Measurements from ENCODE around the gene TNPO3.
"Not testable (repeated sequence)": the region's sequence is repeated elsewhere in the genome, so short reads cannot be mapped to it uniquely, and the experiment has no call there.

Gene TNPO3

DNA sequence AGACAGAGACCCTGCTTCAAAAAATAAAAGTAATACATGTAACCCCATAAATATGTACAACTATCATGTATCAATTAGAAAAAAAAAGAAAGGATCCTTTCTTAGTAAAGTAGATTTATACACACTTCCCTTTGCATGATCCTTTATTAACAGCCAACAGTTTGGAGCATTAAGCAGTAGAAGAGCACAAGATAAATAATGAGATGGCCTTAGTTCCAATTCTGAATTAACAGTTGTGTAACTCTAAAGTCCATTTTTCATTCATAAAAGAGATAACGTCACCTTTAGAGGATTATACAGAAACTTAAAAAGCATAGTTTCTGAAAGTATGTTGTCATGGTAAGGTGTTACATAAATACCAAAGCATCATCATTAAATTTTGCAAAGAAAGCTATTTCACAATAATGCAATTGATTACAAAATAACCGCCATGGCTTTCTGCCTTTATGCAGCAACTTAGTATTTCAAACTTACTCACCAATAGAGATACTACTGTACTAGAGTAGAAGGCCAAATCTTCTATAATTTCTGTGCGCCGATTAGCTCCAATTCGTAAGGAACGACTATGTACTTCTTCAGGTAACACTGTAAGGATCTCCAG lies 40.3 kb downstream of the TNPO3 start:
- no peak for DNase-seq (ENCODE audit: low spot score)

DNA sequence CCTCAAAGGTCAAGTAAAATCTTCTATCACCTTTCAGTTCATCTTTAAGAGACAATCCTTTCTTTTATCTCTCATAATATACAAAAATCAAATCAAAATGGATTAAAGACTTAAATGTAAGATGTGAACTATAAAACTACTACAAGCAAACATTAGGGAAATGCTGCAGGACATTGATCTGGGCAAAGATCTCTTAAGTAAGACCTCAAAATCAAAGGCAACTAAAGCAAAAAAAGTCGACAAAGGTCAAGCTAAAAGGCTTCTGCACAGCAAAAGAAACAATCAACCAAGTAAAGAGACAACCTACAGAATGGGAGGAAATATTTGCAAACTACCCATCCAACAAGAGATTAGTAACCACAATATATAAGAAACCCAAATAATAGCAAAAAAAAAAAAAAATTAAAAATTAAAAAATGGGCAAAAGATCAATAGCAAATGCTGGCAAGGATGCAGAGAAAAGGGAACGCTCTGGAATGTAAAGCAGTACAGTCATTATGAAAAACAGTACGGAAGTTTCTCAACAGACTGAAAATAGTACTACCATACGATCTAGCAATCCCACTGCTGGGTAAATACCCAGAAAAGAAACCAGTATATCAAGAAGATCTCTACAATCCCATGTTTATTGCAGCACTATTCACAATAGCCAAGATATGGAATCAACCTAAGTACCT lies 41.7 kb downstream of the TNPO3 start:
- DNase-seq (ENCODE audit: low spot score) = no peak

DNA sequence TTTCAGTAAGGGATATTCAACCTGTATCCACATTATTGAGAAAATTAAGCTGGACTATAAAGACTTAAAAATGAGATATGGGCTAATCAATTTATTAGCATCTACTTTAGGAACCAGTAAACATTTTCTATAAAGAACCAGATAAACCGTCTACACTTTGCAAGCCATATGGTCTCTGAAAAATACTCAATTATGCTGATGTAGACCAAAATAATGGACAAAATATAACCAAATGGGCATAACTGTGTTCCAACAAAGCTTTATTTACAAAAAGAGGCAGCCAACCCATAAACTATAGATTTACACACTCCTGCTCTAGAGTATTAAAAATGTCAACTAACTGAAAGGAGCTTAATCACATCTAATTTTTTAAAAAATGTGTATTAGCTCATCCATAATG lies 42.3 kb downstream of the TNPO3 start:
- no peak for DNase-seq (ENCODE audit: low spot score)

DNA sequence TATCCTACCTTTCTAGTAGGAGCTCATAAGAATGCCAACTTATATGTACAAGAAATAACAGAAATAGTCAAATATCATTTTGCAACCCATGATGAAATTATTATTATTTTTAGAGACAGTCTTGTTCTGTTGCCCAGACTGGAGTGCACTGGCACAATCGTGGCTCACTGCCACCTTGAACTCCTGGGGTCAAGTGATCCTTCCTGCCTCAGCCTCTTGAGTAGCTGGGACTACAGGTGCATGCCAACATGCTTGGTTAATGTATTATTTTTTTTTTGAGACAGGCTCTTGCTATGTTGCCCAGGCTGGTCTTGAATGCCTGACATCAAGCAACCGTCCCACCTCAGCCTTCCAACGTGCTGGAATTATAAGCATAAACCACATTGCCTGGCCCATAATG lies 44.8 kb downstream of the TNPO3 start:
- no peak for DNase-seq (ENCODE audit: low spot score)

DNA sequence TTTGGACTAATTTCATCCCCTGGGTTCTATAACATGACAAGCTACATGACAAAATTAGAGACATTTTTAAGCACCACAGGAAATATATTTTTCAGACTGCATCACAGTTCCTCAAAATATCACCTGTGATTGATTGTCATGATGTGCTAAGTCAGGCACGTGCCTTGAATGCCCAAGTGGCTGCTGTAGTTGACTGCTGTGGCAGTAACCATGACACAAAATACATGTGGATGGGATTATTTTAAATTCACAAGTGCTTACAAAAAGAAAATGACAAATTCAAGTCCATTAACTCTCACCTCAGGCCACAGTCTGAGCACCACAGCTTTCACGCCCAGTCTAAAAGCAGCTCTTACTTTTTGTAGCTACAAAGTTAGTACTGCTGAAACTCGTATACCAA lies 45.5 kb downstream of the TNPO3 start:
- DNase-seq (ENCODE audit: low spot score) = no peak

DNA sequence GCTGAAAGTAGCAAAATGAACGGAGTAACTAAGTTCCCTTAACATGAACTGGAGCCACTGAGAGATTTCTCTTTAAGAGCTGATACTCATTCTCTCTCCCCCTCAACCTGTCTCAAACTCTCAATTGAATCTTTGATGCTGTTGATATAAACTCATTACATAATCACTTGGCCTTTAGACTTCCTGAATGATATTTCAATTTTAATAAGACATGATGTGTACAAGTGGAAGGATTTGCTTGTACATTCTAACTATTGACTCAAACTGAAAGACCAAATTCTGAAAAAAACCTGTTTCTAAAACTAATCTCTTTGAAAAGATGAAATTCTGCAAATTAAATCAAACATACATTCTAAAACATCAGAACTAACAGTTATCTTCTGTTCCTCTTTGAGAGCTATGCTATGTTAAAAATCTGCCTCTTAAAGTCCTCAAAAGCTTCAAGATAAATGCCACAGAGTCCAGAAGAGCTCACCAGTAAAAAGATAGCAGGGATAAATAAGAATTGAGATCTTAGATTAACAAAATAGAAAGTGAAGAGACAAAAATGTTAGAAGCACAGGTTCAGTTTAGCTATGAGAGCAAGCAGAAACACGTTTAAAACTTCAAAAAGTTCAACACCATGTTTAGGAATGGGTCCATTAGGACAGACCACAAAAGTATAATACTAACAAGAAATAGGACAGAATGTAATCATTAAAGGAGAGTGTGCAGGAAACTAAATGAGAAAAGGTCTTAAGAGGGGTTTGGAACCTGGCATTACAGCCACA lies 46.1 kb downstream of the TNPO3 start:
- no peak for DNase-seq (ENCODE audit: low spot score)

DNA sequence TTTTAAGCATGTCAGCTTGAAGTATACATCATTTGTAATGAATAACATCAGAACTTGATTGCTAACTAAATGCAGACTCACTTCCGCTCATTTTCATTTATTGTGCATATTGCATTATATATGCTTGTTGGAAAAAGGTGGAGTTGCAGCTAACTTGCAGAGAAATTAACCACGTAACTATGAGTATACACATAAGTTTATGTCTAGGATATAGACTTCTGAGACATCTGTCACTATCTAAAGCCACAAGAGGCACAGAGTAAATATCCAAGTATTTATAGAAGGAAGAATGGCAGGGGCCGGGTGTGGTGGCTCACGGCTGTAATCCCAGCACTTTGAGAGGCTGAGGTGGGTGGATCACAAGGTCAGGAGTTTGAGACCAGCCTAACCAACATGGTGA lies 47.3 kb downstream of the TNPO3 start:
- DNase-seq (ENCODE audit: low spot score) = no peak

DNA sequence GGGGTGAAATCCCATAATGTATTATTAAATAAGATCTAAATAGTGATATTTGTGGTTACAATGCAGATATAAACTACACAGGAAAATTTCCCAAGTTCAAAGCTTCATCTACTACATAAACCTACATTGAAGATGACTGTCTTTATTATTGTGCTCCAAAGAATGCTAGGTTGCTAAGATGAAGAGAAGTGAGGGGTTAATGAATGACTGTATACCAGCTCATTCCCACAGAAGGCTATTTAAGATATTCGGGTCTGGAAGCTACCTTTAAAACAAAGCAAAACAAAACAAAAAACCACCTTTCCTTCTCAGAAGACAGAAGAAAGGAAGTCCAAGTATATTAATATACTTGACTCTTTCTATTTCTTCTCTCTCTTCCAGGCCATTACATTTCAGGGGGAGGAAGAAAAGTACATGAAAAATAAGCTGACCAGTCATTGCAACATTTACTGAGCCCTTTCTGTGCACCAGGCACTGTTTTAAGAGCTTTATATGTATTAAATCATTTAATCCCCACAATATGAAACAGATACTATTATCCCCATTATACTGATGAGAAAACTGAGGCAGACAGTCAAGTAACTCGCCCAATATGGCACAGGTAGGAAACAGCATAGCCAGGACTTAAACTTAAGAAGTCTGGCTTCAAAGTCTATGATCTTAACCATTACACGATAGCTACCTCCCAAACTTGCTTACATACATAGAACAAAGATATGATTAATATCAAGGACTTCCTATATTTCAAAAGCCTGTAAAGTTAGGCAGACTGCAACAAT lies 48.1 kb downstream of the TNPO3 start:
- no peak for DNase-seq (ENCODE audit: low spot score)

DNA sequence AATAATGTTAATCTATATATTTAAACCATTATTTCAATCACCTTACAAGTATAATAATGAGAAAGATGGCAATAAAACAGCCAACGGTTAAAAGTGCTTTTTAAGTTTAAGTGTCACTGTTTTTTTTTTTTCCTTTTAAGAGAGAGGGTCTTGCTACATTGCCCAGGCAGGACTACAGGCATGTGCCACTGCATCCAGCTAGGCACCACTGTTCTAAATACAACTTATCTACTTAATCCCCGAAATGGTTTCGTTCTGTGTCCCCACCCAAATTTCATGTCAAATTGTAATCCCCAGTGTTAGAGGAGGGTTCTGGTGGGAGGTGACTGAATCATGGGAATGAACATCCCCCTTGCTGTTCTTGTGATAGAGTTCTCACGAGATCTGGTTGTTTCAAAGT lies 49.7 kb downstream of the TNPO3 start:
- no peak for DNase-seq (ENCODE audit: low spot score)

DNA sequence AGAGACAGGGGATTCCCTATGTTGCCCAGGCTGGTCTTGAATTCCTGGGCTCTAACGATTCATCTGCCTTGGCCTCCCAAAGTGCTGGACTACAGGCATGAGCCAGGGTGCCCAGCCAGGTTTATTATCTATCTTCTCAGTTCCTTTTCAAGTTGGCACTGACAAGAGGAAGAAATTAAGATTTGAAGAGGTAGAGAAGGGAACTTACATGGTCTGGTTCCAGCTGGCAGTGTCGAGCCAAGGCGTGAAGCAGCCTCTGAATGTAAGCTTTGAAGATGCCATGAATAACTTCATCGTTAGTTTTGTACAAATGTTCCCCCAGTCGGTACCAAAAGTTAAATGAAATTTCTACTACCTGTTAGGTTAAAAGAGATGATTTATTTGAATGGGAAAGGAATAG lies 57.7 kb downstream of the TNPO3 start:
- DNase-seq (ENCODE audit: low spot score) = no peak

DNA sequence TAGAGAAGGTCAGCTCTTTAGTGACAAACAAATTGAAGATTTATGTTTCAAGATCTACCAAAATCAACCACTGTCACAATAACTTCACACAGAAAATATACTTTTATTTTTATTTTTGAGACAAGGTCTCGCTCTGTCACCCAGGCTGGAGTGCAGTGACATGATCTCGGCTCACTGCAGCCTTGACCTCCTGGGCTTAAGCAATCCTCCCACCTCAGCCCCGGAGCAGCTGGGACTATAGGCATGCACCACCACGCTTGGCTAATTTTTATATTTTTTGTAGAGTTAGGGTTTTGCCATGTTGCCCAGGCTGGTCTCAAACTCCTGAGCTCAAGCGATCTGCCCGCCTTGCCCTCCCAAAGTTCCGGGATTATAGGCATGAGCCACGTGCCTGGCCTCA lies 60.4 kb downstream of the TNPO3 start:
- not testable (repeated sequence) for DNase-seq (ENCODE audit: low spot score)

DNA sequence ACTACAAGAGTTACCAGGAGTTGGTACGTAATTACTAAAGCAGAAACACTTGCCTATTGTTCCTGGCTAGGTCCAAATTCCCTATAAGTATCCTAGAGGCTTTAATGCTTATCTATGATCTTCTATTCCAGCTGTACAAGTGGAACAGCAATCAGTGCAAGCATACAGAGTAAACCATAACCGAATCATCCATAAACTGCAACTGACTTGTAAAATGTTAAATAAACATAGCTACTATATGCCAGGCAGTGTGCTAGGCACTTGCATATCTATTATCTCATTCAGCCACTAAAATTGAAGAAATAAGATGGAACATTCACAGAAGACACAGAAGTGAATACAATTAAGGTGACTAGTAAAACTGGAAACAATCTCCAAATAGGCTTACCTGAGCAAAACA lies 61.5 kb downstream of the TNPO3 start:
- DNase-seq (ENCODE audit: low spot score) = no peak

DNA sequence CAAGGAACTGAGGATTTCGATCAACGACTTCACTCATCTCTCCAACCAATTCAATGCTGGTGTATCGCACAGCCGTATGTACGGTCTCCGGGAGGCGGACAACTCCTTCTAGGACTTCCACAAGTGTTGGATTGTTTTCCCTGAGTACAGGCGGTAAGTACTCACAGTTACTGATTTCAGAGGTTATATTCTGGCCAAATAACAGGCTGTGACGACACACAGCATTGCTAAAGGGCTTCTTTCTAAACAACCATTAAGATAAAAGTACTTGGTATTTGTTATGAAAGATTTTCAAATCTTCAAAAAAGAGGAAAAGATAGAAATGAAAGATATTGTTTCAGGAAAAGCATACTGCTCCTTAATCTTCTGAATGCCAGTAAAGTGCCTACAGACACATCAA lies 65.0 kb downstream of the TNPO3 start:
- no peak for DNase-seq (ENCODE audit: low spot score)

DNA sequence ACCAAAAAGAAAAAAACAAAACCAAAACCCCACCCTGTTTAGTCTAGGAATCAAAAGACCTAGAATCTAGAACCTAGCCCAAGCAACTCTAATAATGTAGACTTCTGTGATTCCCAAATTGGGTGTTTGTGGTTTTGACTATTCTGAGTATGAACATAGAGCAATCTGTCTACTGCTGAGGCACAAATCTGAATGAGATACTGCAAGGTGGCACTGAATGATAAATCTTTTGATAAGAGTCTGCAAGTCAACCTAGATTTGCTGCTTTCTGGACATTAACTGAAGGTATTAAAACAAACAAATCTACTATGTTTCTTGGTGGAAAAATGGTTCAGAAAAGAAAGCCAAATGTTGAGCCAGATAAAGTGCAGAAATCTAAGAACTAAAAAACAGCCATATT lies 66.5 kb downstream of the TNPO3 start:
- DNase-seq (ENCODE audit: low spot score) = no peak

DNA sequence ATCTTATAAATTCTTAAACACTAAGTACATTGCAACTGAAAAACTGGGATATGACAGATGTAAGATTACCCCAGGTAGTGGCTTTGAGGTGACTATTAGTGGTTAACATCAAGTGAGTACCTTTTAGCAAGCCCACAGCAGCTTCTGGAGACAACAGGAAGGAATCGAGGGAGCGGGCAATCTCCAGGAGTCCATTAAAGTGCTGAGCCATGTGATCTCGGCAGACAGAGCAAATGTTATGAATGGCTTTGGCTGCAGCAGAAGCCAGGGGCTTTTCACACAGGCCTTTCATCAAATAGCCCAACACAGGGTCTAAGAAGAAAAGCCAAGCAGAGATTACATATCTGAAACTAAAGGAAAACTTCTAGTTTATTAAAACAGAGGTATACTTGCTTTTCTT lies 68.3 kb downstream of the TNPO3 start:
- DNase-seq (ENCODE audit: low spot score) = no peak

DNA sequence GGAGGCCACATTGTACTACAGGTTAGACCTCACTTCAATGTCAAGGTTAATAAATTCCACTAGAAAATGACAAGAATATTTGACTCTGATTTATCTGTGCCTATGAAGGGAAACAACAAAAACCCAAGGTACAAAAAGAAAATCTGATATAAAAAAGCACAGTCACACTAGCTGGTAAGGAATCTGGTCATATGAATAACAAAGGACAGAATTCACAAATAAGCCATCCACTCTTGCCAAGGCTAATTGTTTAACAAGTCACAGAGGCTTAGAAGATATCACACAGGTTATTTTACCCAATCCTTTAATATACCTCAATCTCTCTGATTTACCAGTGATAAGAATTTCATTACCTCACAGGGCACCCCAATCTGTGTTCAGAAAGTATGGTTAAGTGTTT lies 69.3 kb downstream of the TNPO3 start:
- no peak for DNase-seq (ENCODE audit: low spot score)

DNA sequence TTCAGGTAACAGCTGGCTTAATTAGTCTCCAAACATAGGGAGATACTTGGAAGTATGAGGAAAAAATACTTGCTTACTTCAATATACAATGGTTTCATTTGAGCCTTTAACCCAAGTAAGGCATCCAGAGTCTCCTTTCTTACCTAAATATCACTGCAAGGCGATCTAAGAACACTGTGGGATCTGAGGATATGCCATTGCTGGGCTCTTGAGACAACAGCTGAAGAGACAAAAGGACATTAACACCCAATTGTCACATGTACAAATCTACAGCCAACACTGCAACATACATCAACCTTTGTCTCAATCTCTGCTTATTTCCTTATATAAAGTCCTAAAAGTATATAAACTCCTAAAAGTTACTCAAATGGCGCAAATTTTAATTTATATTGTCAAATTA lies 72.8 kb downstream of the TNPO3 start:
- no peak for DNase-seq (ENCODE audit: low spot score)

DNA sequence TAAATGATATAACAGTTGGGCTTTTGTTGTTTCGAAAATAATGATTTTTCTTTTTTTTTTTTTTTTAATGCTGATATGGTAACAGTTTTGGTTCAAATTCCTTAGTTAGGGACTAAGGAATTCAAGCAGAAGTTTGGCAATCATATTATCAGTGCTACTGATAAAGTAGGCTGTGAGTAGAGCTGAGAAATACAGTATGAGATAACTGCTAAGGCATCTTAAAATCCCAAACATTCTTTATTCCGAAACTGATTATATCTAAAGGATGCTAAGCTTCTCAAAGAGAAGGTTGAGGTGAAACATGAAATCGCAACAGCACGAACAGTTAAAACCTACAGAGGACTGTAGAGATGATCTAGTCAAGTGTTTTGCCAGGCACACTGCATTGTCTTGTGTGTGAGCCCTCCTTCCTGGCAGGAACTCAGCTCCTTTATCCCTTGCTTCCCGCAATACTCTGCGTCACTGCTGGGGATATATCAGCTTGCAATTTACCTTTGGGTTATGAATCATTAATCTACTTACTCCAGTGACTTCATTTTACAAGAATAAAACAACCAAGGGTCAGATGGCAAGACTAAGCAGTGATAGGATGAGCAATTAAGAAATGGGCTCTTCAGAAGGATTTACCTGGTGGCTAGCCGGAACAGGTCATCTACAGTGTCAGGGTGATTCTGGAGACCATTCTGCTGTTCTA lies 80.5 kb downstream of the TNPO3 start:
- no peak for DNase-seq (ENCODE audit: low spot score)

DNA sequence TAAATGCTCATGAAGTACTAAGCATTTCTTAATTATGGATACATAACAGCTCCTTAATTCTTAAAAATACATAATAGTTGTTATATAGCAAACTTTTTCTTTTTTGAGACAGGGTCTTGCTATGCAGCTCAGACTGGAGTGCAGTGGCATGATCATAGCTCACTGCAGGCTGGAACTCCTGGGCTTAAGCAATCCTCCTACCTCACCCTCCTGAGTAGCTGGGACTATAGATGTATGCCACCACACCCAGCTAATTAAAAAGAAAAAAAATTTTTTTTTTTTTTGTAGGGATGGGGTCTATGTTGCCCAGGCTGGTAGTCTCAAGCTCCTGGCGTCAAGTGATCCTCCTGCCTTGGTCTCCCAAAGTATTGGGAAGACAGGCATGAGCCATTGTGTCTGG lies 86.3 kb downstream of the TNPO3 start:
- no peak for DNase-seq (ENCODE audit: low spot score)

DNA sequence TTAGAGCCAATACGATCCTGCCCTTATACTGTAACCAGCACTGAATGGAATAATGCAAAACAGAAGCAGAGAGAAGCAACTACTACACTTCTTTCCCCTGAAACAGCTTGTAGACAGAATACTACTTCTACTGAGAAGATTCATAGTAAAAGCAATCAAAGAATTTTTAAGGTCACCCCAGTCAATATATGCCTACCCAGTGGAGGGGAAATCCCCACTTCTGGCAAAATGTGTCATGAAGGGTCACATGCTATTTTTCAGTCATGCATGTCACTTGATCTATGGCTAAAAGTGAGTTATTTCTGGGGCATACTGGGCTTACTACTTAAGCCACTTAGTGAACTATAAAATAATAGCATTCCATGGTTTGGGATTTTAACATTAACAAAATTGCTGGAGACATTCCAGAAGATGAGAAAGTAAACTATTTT lies 91.6 kb downstream of the TNPO3 start:
- no peak for DNase-seq (ENCODE audit: low spot score)

DNA sequence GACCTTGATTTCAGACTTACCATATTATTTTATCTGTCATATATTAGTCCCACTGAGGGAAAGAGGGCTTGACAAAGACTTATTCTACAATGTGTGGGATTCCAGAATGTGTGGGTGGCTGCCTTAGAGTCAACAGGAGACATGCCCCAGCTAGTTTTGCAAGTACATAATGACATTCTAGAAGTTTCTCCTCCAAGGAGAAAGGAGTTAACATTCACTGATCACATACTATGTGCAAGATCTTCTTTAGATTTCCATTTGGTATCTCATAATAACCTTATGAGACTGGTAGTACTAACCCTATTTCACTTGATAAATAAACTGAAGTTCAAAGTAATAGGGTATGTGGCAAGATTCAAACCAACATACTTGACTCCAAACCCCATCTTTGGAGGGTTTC lies 92.0 kb downstream of the TNPO3 start:
- DNase-seq (ENCODE audit: low spot score) = no peak

DNA sequence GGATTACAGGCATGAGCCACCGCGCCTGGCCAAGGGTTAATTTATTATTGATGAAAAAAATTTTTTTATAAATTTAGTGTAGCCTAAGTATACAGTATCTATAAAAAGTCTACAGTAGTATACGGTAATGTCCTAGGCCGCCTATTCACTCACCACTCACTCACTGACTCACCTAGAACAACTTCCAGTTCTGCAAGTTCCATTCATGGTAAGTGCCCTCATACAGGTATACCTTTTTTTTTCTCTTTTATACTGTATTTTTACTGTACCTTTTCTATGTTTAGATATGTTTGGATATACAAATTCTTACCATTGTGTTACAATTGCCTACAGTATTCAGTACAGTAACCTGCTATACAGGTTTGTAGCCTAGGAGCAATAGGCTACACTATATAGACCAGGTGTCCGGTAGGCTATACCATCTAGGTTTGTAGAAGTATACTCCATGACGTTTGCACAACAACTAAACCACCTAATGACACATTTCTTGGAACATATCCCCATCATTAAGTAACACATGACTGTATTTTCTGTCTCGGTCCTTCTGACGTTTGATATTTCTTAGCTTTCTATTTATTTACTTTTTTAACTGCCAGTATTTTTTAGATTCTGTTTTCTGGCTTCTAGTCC lies 93.8 kb downstream of the TNPO3 start:
- no peak for DNase-seq (ENCODE audit: low spot score)
